ENCODE data around the gene ENKD1. TPM values are rescaled to one million over a fixed set of nuclear protein-coding genes. Genes with fewer than 3 reads are reported as not detected.

ENKD1 gene
- total and polyA plus RNA-seq, 10 of the 15 experiments (the other 5 are each of a cell fraction or from before 2014, with no cell fraction given) = 0.19 to 8.1 (median 2.8) TPM

DNA sequence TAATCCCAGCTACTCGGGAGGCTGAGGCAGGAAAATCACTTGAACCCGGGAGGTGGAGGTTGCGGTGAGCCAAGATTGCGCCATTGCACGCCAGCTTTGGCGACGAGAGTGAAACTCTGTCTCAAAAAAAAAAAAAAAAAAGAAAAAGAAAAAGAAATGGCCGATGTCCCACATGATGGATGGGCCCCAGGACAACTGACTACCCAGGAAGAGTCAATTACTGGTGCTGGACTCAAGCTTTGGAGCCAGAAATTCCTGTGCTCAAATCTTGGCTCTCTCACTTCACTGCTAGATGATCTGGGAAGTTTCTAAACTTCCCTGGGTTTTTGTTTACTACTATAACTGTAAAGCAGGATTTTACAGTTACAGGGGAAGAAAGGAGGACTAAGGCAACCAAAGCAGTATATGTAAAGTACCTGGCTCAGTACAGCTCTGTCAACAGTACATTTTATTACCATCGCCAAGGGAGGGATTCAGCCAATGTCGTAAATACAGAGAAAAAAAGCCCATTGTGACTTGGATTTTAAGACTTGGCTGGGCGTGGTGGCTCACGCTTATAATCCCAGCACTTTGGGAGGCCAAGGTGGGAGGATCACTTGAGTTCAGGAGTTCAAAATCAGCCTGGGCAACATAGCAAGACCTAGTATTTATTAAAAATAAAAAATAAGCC lies 11.9 kb upstream of the ENKD1 start:
- DNase-seq (ENCODE audit: low read depth, low spot score) (no peak), FAIRE-seq (no peak), ATAC-seq (no peak)
- H3K4me2 ChIP-seq (ENCODE audit: control insufficient read depth, insufficient read depth) = no peak overlapping the region
- H3K4me3 ChIP-seq = no peak overlapping the region
- no peak overlapping the region for H2AFZ ChIP-seq (ENCODE audit: control insufficient read depth, low read depth, low read length)
- BruUV-seq (replicated peaks) = no TSS peak
- 94% methylated on average over 8 of the region's 12 CpGs for WGBS (ENCODE audit: insufficient coverage, insufficient replicate concordance, low lambda C conversion rate, missing lambda C conversion rate)
- H3K9ac ChIP-seq (ENCODE audit: control insufficient read depth, insufficient read depth, low read length) = no peak overlapping the region
- RAD21 ChIA-PET (ENCODE audit: unreplicated experiment) = no interaction called here
- POLR2A ChIA-PET = no interaction called here
- no peak for TF ChIP-seq CBX3 (IDR thresholded peaks at IDR 0.05; ENCODE audit: borderline replicate concordance, low read depth)
- intact Hi-C loops (cut with micrococcal nuclease; ENCODE audit: unreplicated experiment) (no loop called here), in situ Hi-C loops (cut with MboI) (loop anchor here (5.0 kb wide), 1 partner anchor 249 kb away; no protein-coding TSS in a partner anchor)
- H3K27me3 ChIP-seq (replicated peaks in 1 of 2; ENCODE audit: control insufficient read depth in 2 of 2, insufficient read depth in 2 of 2, low read length in 1 of 2) = no peaks in the 10 kb centered on the region
- H3K36me3 ChIP-seq (ENCODE audit: control insufficient read depth in 2 of 2, insufficient read depth in 2 of 2, low read length in 1 of 2) = peaks cover 0 to 1% of the 10 kb centered on the region in 2 experiments; a peak in 1 of 4 replicates
- no peaks in the 10 kb centered on the region for H3K4me1 ChIP-seq (ENCODE audit: control insufficient read depth, insufficient read depth, low read length)
- H4K20me1 ChIP-seq (ENCODE audit: control insufficient read depth, insufficient read depth) = no peaks in the 10 kb centered on the region
- H3K9me3 ChIP-seq (replicated peaks; ENCODE audit: control insufficient read depth, insufficient read depth, low read length) = no peaks in the 10 kb centered on the region
- CTCF ChIA-PET = no interaction called here
- no peak overlapping the region for H3K27ac ChIP-seq (ENCODE audit: control insufficient read depth, insufficient read depth)
- SMC1A ChIA-PET (ENCODE audit: uncharacterized antibody, unreplicated experiment) = no interaction called here
- no peaks in the 10 kb centered on the region for H3K79me2 ChIP-seq (ENCODE audit: control insufficient read depth, insufficient read depth, low read length)

DNA sequence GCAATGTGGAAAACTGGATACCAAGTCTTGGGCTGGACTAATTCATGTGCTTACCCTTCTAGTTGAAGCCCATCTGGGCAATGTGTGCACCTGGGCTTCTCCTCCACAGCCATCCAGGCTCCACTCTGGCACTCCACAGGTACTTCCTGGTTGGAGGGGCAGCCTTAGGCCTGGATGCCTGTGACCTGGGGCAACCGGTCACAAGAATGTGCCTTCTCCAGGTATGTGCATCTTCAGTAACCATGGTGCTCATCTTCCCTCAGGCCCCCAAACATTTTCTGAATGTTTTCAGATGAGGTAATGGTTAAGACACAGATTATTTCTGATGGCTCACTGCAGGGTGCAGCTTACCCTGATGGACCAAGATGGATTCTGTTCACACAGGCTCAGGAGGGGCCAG lies 11.2 kb upstream of the ENKD1 start:
- H3K27me3 ChIP-seq (replicated peaks in 1 of 2; ENCODE audit: control insufficient read depth in 2 of 2, insufficient read depth in 2 of 2, low read length in 1 of 2) = no peaks in the 10 kb centered on the region
- intact Hi-C loops (cut with micrococcal nuclease; ENCODE audit: unreplicated experiment) = no loop called here
- peaks cover 4% of the 10 kb centered on the region for H3K4me1 ChIP-seq (ENCODE audit: control insufficient read depth, insufficient read depth, low read length)
- H3K9me3 ChIP-seq (replicated peaks; ENCODE audit: control insufficient read depth, insufficient read depth, low read length) = no peaks in the 10 kb centered on the region
- H3K36me3 ChIP-seq (ENCODE audit: control insufficient read depth in 2 of 2, insufficient read depth in 2 of 2, low read length in 1 of 2) = 0 out of 4 replicates have a peak, but pooled peaks cover 0 to 1% of the 10 kb centered on the region in 2 experiments
- DNase-seq (ENCODE audit: low read depth, low spot score) = no peak
- H3K27ac ChIP-seq (ENCODE audit: control insufficient read depth, insufficient read depth) = no peak overlapping the region
- ChIA-PET POLR2A (no interaction called here), CTCF (interaction anchor here (1.1 kb wide), 2 partner anchors 41 to 139 kb away, joined by 3 to 6 read pairs; partner anchors contain the start of gene GFOD2), RAD21 (ENCODE audit: unreplicated experiment) (no interaction called here), SMC1A (ENCODE audit: uncharacterized antibody, unreplicated experiment) (no interaction called here)
- BruUV-seq (replicated peaks) = no TSS peak
- H3K9ac ChIP-seq (ENCODE audit: control insufficient read depth, insufficient read depth, low read length) = no peak overlapping the region
- H3K4me2 ChIP-seq (ENCODE audit: control insufficient read depth, insufficient read depth) = no peak overlapping the region
- no peak for ATAC-seq
- H3K4me3 ChIP-seq = no peak overlapping the region
- H2AFZ ChIP-seq (ENCODE audit: control insufficient read depth, low read depth, low read length) = no peak overlapping the region
- 100% methylated on average over 1 of the region's 1 CpG for WGBS (ENCODE audit: insufficient coverage, insufficient replicate concordance, low lambda C conversion rate, missing lambda C conversion rate)
- in situ Hi-C loops (cut with MboI) = loop anchor here (5.0 kb wide), 1 partner anchor 250 kb away; no protein-coding TSS in a partner anchor
- FAIRE-seq = no peak
- H4K20me1 ChIP-seq (ENCODE audit: control insufficient read depth, insufficient read depth) = no peaks in the 10 kb centered on the region
- H3K79me2 ChIP-seq (ENCODE audit: control insufficient read depth, insufficient read depth, low read length) = no peaks in the 10 kb centered on the region
- TF ChIP-seq, protein P1, sequence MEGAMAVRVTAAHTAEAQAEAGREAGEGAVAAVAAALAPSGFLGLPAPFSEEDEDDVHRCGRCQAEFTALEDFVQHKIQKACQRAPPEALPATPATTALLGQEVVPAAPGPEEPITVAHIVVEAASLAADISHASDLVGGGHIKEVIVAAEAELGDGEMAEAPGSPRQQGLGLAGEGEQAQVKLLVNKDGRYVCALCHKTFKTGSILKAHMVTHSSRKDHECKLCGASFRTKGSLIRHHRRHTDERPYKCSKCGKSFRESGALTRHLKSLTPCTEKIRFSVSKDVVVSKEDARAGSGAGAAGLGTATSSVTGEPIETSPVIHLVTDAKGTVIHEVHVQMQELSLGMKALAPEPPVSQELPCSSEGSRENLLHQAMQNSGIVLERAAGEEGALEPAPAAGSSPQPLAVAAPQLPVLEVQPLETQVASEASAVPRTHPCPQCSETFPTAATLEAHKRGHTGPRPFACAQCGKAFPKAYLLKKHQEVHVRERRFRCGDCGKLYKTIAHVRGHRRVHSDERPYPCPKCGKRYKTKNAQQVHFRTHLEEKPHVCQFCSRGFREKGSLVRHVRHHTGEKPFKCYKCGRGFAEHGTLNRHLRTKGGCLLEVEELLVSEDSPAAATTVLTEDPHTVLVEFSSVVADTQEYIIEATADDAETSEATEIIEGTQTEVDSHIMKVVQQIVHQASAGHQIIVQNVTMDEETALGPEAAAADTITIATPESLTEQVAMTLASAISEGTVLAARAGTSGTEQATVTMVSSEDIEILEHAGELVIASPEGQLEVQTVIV (IDR thresholded peaks at IDR 0.05; ENCODE audit: borderline replicate concordance, partially characterized antibody) = no peak
- TF ChIP-seq RAD21 (IDR thresholded peaks at IDR 0.05; ENCODE audit: insufficient read depth, low read depth, low read length) (no peak), DPF2 (IDR thresholded peaks at IDR 0.05) (no peak), EED (IDR thresholded peaks at IDR 0.05; ENCODE audit: low read depth) (no peak), ETV6 (conservative IDR thresholded peaks at IDR 0.05 in 1 of 2, IDR thresholded peaks at IDR 0.05 in 1 of 2; ENCODE audit: borderline replicate concordance in 1 of 2, low read depth in 1 of 2) (no peak), ZNF622 (IDR thresholded peaks at IDR 0.05) (no peak)
- TF ChIP-seq, protein P2, sequence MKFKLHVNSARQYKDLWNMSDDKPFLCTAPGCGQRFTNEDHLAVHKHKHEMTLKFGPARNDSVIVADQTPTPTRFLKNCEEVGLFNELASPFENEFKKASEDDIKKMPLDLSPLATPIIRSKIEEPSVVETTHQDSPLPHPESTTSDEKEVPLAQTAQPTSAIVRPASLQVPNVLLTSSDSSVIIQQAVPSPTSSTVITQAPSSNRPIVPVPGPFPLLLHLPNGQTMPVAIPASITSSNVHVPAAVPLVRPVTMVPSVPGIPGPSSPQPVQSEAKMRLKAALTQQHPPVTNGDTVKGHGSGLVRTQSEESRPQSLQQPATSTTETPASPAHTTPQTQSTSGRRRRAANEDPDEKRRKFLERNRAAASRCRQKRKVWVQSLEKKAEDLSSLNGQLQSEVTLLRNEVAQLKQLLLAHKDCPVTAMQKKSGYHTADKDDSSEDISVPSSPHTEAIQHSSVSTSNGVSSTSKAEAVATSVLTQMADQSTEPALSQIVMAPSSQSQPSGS (IDR thresholded peaks at IDR 0.05; ENCODE audit: low read length) = no peak
- TF ChIP-seq, protein P3, sequence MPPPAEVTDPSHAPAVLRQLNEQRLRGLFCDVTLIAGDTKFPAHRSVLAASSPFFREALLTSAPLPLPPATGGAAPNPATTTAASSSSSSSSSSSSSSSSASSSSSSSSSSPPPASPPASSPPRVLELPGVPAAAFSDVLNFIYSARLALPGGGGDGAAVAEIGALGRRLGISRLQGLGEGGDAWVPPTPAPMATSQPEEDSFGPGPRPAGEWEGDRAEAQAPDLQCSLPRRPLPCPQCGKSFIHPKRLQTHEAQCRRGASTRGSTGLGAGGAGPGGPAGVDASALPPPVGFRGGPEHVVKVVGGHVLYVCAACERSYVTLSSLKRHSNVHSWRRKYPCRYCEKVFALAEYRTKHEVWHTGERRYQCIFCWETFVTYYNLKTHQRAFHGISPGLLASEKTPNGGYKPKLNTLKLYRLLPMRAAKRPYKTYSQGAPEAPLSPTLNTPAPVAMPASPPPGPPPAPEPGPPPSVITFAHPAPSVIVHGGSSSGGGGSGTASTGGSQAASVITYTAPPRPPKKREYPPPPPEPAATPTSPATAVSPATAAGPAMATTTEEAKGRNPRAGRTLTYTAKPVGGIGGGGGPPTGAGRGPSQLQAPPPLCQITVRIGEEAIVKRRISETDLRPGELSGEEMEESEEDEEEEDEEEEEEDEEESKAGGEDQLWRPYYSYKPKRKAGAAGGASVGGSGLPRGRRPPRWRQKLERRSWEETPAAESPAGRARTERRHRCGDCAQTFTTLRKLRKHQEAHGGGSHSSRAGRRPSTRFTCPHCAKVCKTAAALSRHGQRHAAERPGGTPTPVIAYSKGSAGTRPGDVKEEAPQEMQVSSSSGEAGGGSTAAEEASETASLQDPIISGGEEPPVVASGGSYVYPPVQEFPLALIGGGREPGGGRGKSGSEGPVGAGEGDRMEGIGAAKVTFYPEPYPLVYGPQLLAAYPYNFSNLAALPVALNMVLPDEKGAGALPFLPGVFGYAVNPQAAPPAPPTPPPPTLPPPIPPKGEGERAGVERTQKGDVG (CRISPR knock-in tag; IDR thresholded peaks at IDR 0.05) = no peak

Data from GM12878 (cell line).